ENCODE results near the gene IFT52. TPM values are rescaled to one million over a fixed set of nuclear protein-coding genes. Genes with fewer than 3 reads are reported as not detected.

The IFT52 gene
- total and polyA plus RNA-seq, 2 of the 8 experiments (the other 6 are each of a cell fraction or from before 2014, with no cell fraction given): 35.6 to 40.4 TPM

- DNase-seq (ENCODE audit: low read depth in 1 of 2, low spot score in 2 of 2): no peak
- Histone ChIP-seq H2BK15ac (ENCODE audit: low read length) (no peak overlapping the region), H2BK12ac (ENCODE audit: low read depth, low read length) (no peak overlapping the region), H3K27ac (ENCODE audit: low read depth, low read length) (no peak overlapping the region), H2AK5ac (ENCODE audit: low read depth, low read length) (no peak overlapping the region), H3K14ac (ENCODE audit: insufficient read length) (no peak overlapping the region), H3K9ac (replicated peaks in 1 of 4; ENCODE audit: extremely low read depth in 1 of 4, low read depth in 3 of 4, low read length in 3 of 4) (no peak overlapping the region), H4K20me1 (replicated peaks in 1 of 2; ENCODE audit: control insufficient read depth in 1 of 2, insufficient read depth in 2 of 2, low read length in 2 of 2) (peaks cover 2 to 15% of the 10 kb centered on the region in 2 experiments), H3K4me3 (ENCODE audit: extremely low read depth in 1 of 4, insufficient read depth in 2 of 4, low read depth in 3 of 4, low read length in 4 of 4) (no peak overlapping the region), H2AFZ (ENCODE audit: low read length) (no peak overlapping the region), H3K4me2 (ENCODE audit: insufficient read depth in 1 of 2, low read depth in 2 of 2, low read length in 2 of 2) (no peak overlapping the region), H2BK5ac (ENCODE audit: low read depth, low read length) (no peak overlapping the region), H4K8ac (ENCODE audit: extremely low read depth, insufficient read depth, low read length) (no peak overlapping the region), H2BK120ac (replicated peaks; ENCODE audit: low read depth, low read length) (no peak overlapping the region), H4K5ac (ENCODE audit: insufficient read length, low read depth, low read length) (no peak overlapping the region), H4K91ac (replicated peaks; ENCODE audit: insufficient read length, low read length) (no peak overlapping the region), H3K4me1 (replicated peaks in 1 of 4; ENCODE audit: control insufficient read depth in 3 of 4, insufficient read depth in 4 of 4, low read length in 3 of 4) (no peaks in the 10 kb centered on the region), H3K36me3 (ENCODE audit: control insufficient read depth in 2 of 4, insufficient read depth in 4 of 4, low read length in 3 of 4) (peaks cover 11 to 36% (median 24%) of the 10 kb centered on the region in 4 experiments), H3K56ac (replicated peaks; ENCODE audit: insufficient read length, low read depth, low read length) (no peak overlapping the region), H3K4ac (replicated peaks; ENCODE audit: insufficient read length, low read depth, low read length) (no peak overlapping the region), H3K23ac (ENCODE audit: insufficient read length) (no peak overlapping the region), H3K27me3 (replicated peaks in 1 of 4; ENCODE audit: control insufficient read depth in 3 of 4, extremely low read depth in 1 of 4, insufficient read depth in 3 of 4, low read length in 3 of 4) (no peaks in the 10 kb centered on the region), H2BK20ac (ENCODE audit: low read length) (no peak overlapping the region), H3K79me2 (ENCODE audit: control insufficient read depth in 1 of 2, insufficient read depth in 2 of 2, low read length in 2 of 2) (peaks cover 7 to 30% of the 10 kb centered on the region in 2 experiments; a peak in 3 of 4 replicates), H3K79me1 (ENCODE audit: low read depth, low read length) (peaks cover 18% of the 10 kb centered on the region; the same call in 1 of the 2 replicates), H3K18ac (ENCODE audit: extremely low read depth, low read length) (no peak overlapping the region), H3K9me3 (ENCODE audit: insufficient read depth in 2 of 2, low read depth in 1 of 2, low read length in 1 of 2) (no peaks in the 10 kb centered on the region), H3K23me2 (ENCODE audit: low read depth, low read length) (no peaks in the 10 kb centered on the region)
- WGBS, 2 experiments (ENCODE audit: extremely low coverage in 1 of 2, insufficient coverage in 1 of 2, insufficient read length in 1 of 2, insufficient replicate concordance in 2 of 2, low coverage in 1 of 2, low lambda C conversion rate in 2 of 2, missing lambda C conversion rate in 1 of 2): 91% methylated on average over 2 of the region's 2 CpGs; no CpG with 5 or more reads in 1 of the 2 experiments
- ChIA-PET POLR2A (ENCODE audit: partially characterized antibody) (interaction anchor here (1.2 to 4.0 kb wide), 3 partner anchors 11 to 156 kb away, joined by 4 to 15 read pairs (median 5); no protein-coding TSS in a partner anchor), CTCF (ENCODE audit: partially characterized antibody) (interaction anchor here (0.6 to 1.5 kb wide), 3 partner anchors 10 to 203 kb away, joined by 3 to 5 read pairs (median 3); no protein-coding TSS in a partner anchor)
- no peak for FAIRE-seq
- TF ChIP-seq EZH2 (IDR thresholded peaks at IDR 0.05; ENCODE audit: low read depth, low read length, severe bottlenecking) (no peak), NRF1 (IDR thresholded peaks at IDR 0.05; ENCODE audit: low read depth, low read length) (no peak), RXRA (IDR thresholded peaks at IDR 0.05; ENCODE audit: insufficient read depth, low read depth, low read length) (no peak), EP300 (IDR thresholded peaks at IDR 0.05; ENCODE audit: borderline replicate concordance in 1 of 2, low read depth in 2 of 2, low read length in 2 of 2) (no peak), HDAC2 (IDR thresholded peaks at IDR 0.05; ENCODE audit: borderline replicate concordance in 1 of 2, low read depth in 2 of 2, low read length in 2 of 2) (no peak), SP4 (IDR thresholded peaks at IDR 0.05; ENCODE audit: low read length) (no peak), JUND (IDR thresholded peaks at IDR 0.05; ENCODE audit: low read length) (no peak), GABPA (IDR thresholded peaks at IDR 0.05; ENCODE audit: borderline replicate concordance, insufficient read depth, low read length) (no peak), TCF12 (IDR thresholded peaks at IDR 0.05; ENCODE audit: low read depth, low read length) (no peak), HDAC6 (IDR thresholded peaks at IDR 0.05; ENCODE audit: low read depth, low read length) (no peak)
Observed at GRCh38 chr20:43681991-43682410, 91.3 kb downstream of the IFT52 start.

Data from H1 (cell line).